ENCODE data around the gene AMN1.
A peak's percentile ranks its signal among the peaks of the same experiment; 100 is the strongest.
"Not testable (repeated sequence)": the region's sequence is repeated elsewhere in the genome, so short reads cannot be mapped to it uniquely, and the experiment has no call there.

The AMN1 gene

DNA sequence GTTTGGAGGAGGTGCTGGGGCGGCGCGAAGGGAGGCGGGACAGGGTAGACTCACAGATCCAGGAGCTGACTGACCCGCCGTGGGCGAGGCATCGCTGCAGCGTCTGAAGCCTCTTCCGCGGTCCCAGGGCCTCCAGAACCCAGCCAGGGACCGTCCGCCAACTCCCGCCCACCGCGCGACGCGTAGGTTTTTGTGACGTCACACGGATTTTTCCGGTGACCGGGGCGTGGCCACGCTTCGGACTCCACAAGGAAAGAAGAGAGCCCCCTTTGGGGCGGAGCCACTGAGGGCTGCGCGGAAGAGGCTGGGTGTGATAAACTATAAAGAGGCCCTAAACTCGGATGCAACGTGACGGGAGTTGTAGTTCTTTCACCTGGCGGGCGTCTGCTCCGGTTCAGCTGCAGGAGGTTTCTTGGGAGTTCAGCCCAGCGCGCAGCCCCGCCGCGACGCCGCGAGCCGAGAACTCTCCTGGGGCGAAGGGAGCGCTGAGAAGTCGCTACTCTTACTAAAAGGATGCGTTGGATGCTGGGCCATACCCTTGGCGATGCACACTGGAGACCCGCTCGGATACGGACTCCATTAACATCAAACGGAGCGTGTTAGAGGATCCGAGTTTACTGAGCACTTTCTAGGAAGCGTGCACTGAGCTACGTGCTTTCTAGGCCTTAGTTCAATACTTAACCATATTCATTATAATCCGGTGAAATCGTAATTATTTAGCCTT is at the start of gene AMN1:
Gene AMN1 (minus strand): TSS at position 105 of the 724 bp plus-strand sequence. CDS start 13 bp downstream, at position 92.
- DNase-seq: peak; percentile 99

- DNase-seq: no peak
These were observed 45.0 kb upstream of the AMN1 start for GRCh38 chr12:31773867-31774266.

- DNase-seq: no peak
These were observed 44.5 kb upstream of the AMN1 start for GRCh38 chr12:31773223-31773750.

GRCh38 chr12:31772685-31773222 is 43.9 kb upstream of the AMN1 start:
- DNase-seq: no peak

GRCh38 chr12:31772186-31772585 is 43.4 kb upstream of the AMN1 start:
- no peak for DNase-seq

DNA sequence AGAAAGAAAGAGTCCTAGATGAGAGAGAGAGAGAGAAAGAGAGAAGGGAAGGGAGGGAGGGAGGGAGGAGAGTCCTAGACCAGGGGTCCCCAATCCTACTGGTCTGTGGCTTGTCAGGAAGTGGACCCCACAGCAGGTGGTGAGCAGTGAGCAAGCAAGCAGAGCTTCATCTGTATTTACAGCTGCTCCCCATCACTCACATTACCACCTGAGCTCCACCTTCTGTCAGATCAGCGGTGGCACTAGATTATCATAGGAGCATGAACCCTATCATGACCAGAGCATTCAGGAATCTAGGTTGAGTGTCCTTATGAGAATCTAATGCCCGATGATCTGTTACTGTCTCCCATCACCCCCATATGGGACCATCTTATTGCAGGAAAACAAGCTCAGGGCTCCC is 39.2 kb upstream of the AMN1 start:
- DNase-seq: no peak

DNA sequence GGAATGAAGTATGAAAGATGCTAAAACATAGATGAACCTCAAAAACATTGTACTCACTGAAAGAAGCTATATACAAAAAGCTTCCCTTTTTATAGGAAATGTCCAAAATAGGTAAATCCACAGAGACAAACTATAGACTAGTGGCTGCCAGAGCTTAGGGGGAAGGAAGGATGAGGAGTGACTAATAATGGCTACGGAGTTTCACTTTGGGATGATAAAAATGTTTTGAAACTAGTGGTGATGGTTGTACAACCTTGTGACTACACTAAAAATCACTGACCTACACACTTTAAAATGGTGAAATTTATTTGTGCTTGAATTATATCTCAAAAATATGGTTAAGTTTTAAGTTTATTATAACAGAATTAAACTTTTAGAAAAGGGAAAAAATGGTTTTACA is 37.1 kb upstream of the AMN1 start:
- DNase-seq: no peak

DNA sequence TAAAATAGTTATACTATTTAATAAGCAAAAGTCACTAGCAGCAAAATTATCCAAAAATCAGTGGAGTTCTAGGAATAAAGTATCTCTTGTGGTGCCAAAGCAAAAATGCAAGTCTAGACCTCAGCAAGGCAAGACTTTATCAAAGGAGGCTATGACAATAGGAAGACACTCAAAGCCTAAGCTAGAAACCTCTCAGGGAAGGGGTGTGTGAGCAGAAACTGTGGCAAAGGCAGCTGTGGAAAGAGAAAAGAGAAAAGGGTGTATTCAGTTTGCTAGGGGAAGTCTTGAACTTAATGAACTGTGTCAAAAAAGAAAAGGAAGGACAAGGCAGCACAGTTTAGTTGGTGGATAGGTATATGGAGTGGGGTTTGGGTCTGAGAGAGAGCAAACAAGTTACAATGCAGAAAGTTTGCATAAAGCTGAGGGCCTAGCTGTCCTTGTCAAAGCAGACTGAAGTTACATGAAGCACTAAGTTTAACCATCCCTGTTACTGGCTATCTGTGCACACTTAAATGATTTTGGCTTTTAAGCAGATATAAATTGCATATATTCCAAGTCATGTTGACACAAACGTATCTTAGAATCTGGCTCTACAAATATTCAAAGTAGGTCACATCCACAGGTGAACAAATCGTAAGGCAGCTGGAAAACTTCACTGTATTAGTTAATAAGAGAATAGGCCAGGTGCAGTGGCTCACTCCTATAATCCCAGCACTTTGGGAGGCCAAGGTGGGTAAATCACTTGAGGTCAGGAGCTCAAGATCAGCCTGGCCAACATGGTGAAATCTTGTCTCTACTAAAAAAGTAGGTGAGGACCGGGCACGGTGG is 31.0 kb upstream of the AMN1 start:
- no peak for DNase-seq

DNA sequence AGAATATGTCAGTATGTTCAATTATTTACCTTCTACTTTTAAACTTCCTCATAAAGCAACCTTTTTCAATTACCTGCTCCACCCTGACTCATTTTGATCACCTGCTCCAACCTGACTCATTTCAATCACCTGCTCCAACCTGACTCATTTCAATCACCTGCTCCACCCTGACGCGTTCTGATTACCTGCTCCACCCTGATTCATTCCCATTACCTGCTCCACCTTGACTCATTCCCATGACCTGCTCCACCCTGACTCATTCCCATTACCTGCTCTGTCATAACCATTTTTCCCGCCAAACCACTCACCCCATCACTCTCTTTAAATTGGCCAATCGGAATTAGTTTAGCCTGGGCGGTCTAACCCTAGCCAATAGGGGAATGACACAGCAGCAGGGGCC is 29.5 kb upstream of the AMN1 start:
- not testable (repeated sequence) for DNase-seq

DNA sequence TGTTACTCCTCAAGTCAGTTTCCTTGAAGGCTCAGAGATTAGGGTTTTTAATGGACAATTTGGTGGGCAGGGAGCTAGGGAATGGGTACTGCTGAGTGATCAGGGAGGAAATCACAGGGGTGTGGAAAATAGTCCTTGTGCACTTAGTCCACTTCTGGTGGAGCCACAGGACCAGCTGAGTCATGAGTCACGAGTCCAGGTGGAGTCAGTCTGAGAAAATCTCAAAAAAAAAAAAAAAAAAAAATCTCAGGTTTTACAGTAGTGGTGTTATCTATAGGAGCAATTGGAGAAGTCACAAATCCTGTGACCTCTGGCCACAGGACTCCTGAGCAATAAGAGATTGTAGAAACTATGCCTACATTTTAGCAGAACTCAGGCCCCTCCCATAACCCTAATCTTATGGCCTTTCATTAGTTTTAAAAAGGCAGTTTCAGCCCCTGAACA is 28.2 kb upstream of the AMN1 start:
- DNase-seq: no peak

DNA sequence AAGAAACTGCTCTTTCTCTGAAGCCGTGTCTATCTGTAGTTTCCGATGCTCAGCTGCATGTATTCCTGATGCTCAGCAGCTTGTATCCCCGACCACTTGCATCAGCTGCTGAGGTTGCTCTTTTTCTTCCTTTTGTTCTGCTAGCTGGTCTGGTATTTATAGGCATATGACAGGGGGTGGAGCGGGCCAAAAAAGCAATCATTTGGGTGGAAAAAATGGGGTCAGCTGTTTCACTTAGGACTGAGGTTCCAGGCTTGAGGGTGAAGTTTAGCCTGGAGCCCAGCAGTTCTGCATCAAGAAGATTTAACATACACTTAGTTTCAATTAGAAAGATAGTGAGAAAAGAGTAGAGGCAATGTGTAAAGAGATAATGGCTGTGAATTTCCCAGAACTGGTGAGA is 23.6 kb upstream of the AMN1 start:
- DNase-seq: no peak

DNA sequence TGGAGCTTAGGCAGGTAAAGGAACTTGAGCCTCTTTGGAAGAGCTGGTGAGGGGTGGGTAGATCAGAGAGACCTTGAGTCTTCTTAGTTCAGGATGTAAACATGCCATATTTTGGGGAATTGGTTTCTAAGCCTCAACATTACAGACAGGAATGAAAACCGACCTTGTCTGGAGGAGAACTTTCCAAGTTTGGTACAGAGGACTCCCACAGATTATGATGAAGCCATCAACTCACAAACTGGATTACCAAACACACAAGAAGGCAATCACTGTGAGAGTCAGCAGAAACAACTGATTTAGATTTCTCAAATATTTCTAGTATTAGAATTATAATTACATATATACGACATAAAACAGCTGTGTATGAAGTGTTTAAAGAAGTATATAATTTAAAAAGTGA is 22.3 kb upstream of the AMN1 start:
- DNase-seq: no peak

DNA sequence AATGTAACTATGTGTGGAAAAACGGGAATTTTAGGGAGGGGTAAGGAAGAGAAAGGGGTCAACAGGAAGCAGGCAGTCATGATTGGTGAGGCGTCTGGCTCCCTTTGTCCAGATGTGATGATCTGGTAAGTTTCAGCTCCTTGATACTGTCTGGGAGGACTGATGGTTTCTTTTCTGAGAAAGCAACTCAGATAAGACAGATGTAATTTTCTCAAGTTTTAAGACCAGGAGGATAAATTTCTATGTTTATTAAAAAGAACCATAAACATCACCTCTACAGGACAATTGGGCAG is 21.9 kb upstream of the AMN1 start:
- DNase-seq: no peak

DNA sequence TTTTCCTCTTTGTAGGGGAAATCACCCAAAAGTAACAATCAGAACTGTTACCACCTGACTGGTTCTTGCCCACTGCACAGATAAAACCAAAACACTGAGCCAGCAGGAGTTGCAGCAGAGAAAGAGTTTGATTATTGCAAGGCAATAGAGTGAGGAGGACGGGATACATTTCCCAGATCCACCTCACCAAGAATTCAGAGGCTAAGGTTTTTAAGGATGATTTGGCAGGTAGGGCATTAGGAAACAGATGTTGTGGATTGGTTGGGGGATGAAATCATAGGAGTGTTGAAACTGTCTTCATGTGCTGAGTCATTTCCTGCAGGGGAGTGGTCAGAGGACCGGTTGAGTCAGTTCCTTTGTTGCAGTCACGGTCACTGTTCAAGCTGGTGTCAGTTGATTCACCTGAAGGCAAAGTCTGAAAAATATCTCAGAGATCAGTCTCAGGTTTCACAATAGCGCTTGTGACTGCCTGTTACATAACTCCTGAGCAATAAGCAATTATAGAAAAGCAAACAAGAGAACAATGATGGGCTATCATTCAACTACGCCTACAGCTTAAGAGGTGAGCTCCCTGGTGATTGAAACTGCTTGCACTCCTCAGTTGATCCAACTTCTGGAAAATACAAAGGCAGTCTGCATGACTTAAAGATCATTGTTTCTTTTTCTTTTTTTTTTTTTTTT is 20.3 kb upstream of the AMN1 start:
- peak; percentile 95 for DNase-seq

GRCh38 chr12:31745242-31745641 is 16.4 kb upstream of the AMN1 start:
- no peak for DNase-seq

- DNase-seq: not testable (repeated sequence)
These were observed 15.5 kb upstream of the AMN1 start for GRCh38 chr12:31744363-31744762.

GRCh38 chr12:31742891-31743290 is 14.1 kb upstream of the AMN1 start:
- DNase-seq: no peak

GRCh38 chr12:31740628-31741027 is 11.8 kb upstream of the AMN1 start:
- no peak for DNase-seq

- no peak for DNase-seq
These were observed 8.9 kb upstream of the AMN1 start for GRCh38 chr12:31737763-31738162.

GRCh38 chr12:31737345-31737744 is 8.5 kb upstream of the AMN1 start:
- DNase-seq: no peak

- peak; percentile 88 for DNase-seq
These were observed 7.7 kb upstream of the AMN1 start for GRCh38 chr12:31736472-31736871.

GRCh38 chr12:31733549-31734432 is 5.0 kb upstream of the AMN1 start:
- peak; percentile 62 for DNase-seq
